PC-9 (cell line): ENCODE results near the gene MACROD2.

Experiments used
- EZH2 ChIP-seq: fragments of 200-600 bp; sonication (generic); IDR thresholded peaks from 2 replicates; pipeline ENCODE4 v1.8.0; 2017; ENCODE audit warnings: antibody characterized with exemption, low read depth
- TF ChIP-seq, protein P1 (sequence below): fragments of 200-600 bp; sonication (generic); conservative IDR thresholded peaks from 2 replicates; pipeline ENCODE4 v1.6.1; 2017; ENCODE audit warnings: mixed run types, antibody characterized with exemption, mild to moderate bottlenecking, moderate library complexity

DNA sequence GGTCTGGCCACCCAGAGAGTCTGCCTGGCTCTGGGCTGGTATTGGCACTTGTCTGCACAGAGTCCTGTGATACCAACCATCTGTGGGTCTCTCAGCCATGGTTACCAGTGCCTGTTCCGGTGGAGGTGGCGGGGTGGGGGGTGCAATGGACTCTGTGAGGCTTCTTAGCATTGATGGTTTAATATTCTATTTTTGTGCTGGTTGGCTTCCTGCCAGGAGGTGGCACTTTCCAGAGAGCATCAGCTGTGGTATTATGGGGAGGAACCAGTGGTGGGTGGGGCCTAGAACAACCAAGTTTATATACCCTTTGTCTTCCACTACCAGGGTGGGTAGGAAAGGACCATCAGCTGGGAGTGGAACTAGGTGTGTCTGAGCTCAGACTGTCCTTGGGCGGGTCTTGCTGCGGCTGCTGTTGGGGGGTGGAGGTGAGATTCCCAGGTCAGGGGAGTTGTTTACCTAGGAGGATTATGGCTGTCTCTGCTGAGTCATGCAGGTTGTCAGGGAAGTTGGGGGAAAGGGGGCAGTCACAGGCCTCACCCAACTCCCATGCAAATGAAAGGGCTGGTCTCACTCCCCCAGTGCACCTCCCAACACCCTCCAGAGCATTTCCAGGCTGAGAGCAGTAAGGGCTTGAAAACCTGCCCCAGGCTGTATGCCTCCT, 224.6 kb downstream of the MACROD2 start:
- TF ChIP-seq, protein P1, sequence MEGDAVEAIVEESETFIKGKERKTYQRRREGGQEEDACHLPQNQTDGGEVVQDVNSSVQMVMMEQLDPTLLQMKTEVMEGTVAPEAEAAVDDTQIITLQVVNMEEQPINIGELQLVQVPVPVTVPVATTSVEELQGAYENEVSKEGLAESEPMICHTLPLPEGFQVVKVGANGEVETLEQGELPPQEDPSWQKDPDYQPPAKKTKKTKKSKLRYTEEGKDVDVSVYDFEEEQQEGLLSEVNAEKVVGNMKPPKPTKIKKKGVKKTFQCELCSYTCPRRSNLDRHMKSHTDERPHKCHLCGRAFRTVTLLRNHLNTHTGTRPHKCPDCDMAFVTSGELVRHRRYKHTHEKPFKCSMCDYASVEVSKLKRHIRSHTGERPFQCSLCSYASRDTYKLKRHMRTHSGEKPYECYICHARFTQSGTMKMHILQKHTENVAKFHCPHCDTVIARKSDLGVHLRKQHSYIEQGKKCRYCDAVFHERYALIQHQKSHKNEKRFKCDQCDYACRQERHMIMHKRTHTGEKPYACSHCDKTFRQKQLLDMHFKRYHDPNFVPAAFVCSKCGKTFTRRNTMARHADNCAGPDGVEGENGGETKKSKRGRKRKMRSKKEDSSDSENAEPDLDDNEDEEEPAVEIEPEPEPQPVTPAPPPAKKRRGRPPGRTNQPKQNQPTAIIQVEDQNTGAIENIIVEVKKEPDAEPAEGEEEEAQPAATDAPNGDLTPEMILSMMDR, result no peak
- no peak for TF ChIP-seq EZH2
